ENCODE measurements around the gene FARP2. TPM values are rescaled to one million over a fixed set of nuclear protein-coding genes. Genes with fewer than 3 reads are reported as not detected.
A peak's percentile ranks its signal among the peaks of the same experiment; 100 is the strongest.

The FARP2 gene
- total and polyA plus RNA-seq, 2 experiments from 2014 or later, result 16.0 to 22.6 TPM

GRCh38 chr2:241481687-241482086, 125.6 kb downstream of the FARP2 start:
- Mint-ChIP-seq H3K36me3 (ENCODE audit: low read depth) (no peaks in the 10 kb centered on the region), H3K27me3 (ENCODE audit: insufficient read depth, low read depth, poor library complexity) (peaks cover 3% of the 10 kb centered on the region), H3K4me3 (no peak overlapping the region; the same call in 2 of the 3 replicates), H3K9me3 (no peaks in the 10 kb centered on the region; the same call in 1 of the 3 replicates), H3K27ac (no peak overlapping the region; the same call in 1 of the 2 replicates), H3K4me1 (no peaks in the 10 kb centered on the region; the same call in 2 of the 3 replicates)
- Histone ChIP-seq H3K4me3 (no peak overlapping the region), H3F3A (replicated peaks; ENCODE audit: low read depth) (no peaks in the 10 kb centered on the region), H4K20me1 (replicated peaks; ENCODE audit: insufficient read depth) (no peaks in the 10 kb centered on the region), H3K4me1 (ENCODE audit: insufficient read depth) (no peaks in the 10 kb centered on the region), H3K4me2 (no peak overlapping the region), H2AFZ (no peak overlapping the region), H3K79me2 (replicated peaks; ENCODE audit: insufficient read depth) (no peaks in the 10 kb centered on the region), H3K36me3 (ENCODE audit: insufficient read depth) (no peaks in the 10 kb centered on the region), H3K27ac (ENCODE audit: low read depth) (no peak overlapping the region), H3K9me2 (ENCODE audit: insufficient read depth) (no peaks in the 10 kb centered on the region), H3K27me3 (ENCODE audit: insufficient read depth) (no peaks in the 10 kb centered on the region)
- ATAC-seq, result peak; percentile 61
- DNase-seq (ENCODE audit: low spot score), result no peak
- TF ChIP-seq CTCF (conservative IDR thresholded peaks at IDR 0.05; ENCODE audit: low read depth in 2 of 2) (peak; percentile 8 to 58; a peak in 2 of 4 replicates), ZNF462 (CRISPR knock-in tag; IDR thresholded peaks at IDR 0.05) (no peak), EZH2 (IDR thresholded peaks at IDR 0.05; ENCODE audit: low read depth, unreplicated experiment) (no peak), EZH2phosphoT487 (IDR thresholded peaks at IDR 0.05; ENCODE audit: unreplicated experiment) (no peak), ETS1 (IDR thresholded peaks at IDR 0.05) (no peak)

Measured in GM23338 (cell line).